Mesendoderm (in vitro differentiated cells): ENCODE results near the gene UQCC2.

Experiments
- DNase-seq: peaks from one replicate; pipeline ENCODE4 v3.0.0; 2013
- H2AK5ac ChIP-seq: 2 replicates; pipeline ENCODE4 v1.6.1; 2013; ENCODE audit warnings: low read length, inconsistent platforms
- H2BK120ac ChIP-seq: 2 replicates; pipeline ENCODE4 v1.6.1; 2013; ENCODE audit warnings: low read depth, mild to moderate bottlenecking, low read length, moderate library complexity, mixed read lengths
- H2BK15ac ChIP-seq: replicated peaks from 2 replicates; pipeline ENCODE4 v1.6.1; 2013; ENCODE audit warnings: low read depth, mild to moderate bottlenecking, moderate library complexity
- H2BK5ac ChIP-seq: 2 replicates; pipeline ENCODE4 v1.6.1; 2013; ENCODE audit warnings: low read length, inconsistent platforms
- H3K18ac ChIP-seq: 2 replicates; pipeline ENCODE4 v1.6.1; 2013; ENCODE audit warnings: mild to moderate bottlenecking, low read length, mixed read lengths
- H3K23ac ChIP-seq: one replicate; pipeline ENCODE4 v1.6.1; 2013; ENCODE audit warnings: low read length
- H3K27ac ChIP-seq: 2 replicates; pipeline ENCODE4 v1.5.1; 2013; ENCODE audit warnings: low read depth, mild to moderate bottlenecking, inconsistent platforms, low read length, moderate library complexity
- H3K27me3 ChIP-seq: 2 replicates; pipeline ENCODE4 v1.6.1; 2013; ENCODE audit warnings: low read length, control low read depth, mild to moderate bottlenecking, inconsistent platforms; ENCODE audit not compliant: insufficient read depth, poor library complexity
- H3K36me3 ChIP-seq: 2 replicates; pipeline ENCODE4 v1.6.1; 2013; ENCODE audit warnings: low read length, inconsistent platforms; ENCODE audit not compliant: control insufficient read depth, insufficient read depth
- H3K4ac ChIP-seq: one replicate; pipeline ENCODE4 v1.6.1; 2013; ENCODE audit warnings: low read depth, mild to moderate bottlenecking, low read length, moderate library complexity
- H3K4me1 ChIP-seq: 2 replicates; pipeline ENCODE4 v1.6.1; 2013; ENCODE audit warnings: low read depth, low read length, inconsistent platforms; ENCODE audit not compliant: control insufficient read depth
- H3K4me2 ChIP-seq: 2 replicates; pipeline ENCODE4 v1.6.1; 2013; ENCODE audit warnings: low read length
- H3K4me3 ChIP-seq: 2 replicates; pipeline ENCODE4 v1.5.1; 2013; ENCODE audit warnings: mild to moderate bottlenecking, low read length
- H3K56ac ChIP-seq: one replicate; pipeline ENCODE4 v1.6.1; 2013; ENCODE audit warnings: low read length
- H3K79me1 ChIP-seq: 2 replicates; pipeline ENCODE4 v1.6.1; 2013; ENCODE audit warnings: low read length, inconsistent platforms
- H3K79me2 ChIP-seq: 2 replicates; pipeline ENCODE4 v1.6.1; 2013; ENCODE audit warnings: mild to moderate bottlenecking, low read length; ENCODE audit not compliant: control insufficient read depth, insufficient read depth
- H3K9ac ChIP-seq: 2 replicates; pipeline ENCODE4 v1.6.1; 2013; ENCODE audit warnings: low read length, inconsistent platforms
- H4K5ac ChIP-seq: one replicate; pipeline ENCODE4 v1.6.1; 2013; ENCODE audit warnings: low read length
- H4K8ac ChIP-seq: one replicate; pipeline ENCODE4 v1.6.1; 2013; ENCODE audit warnings: low read depth, mild to moderate bottlenecking, control low read depth, low read length, moderate library complexity
- WGBS: extraction: QIAGEN DNeasy Blood & Tissue Kit; methylation state at CpG from one replicate; pipeline ENCODE4 v1.1.7; 2013; ENCODE audit warnings: low lambda C conversion rate, missing lambda C conversion rate; ENCODE audit not compliant: insufficient coverage; ENCODE audit errors: extremely low coverage; 5-methylcytosine and 5-hydroxymethylcytosine counted together

UQCC2 gene

GRCh38 chr6:33713786-33714185 lies 2.3 kb upstream of the UQCC2 start:
- no CpG with 5 or more reads among the region's 2 CpGs for WGBS
- Histone ChIP-seq H2AK5ac (no peak overlapping the region), H3K56ac (no peak overlapping the region), H3K18ac (no peak overlapping the region), H3K4me1 (peaks cover 6% of the 10 kb centered on the region), H2BK120ac (no peak overlapping the region), H3K27ac (no peak overlapping the region), H4K8ac (no peak overlapping the region), H3K36me3 (peaks cover 3% of the 10 kb centered on the region), H2BK5ac (no peak overlapping the region), H3K79me1 (peaks cover 13% of the 10 kb centered on the region), H2BK15ac (no peak overlapping the region), H3K79me2 (peaks cover 6% of the 10 kb centered on the region), H3K23ac (no peak overlapping the region), H3K9ac (no peak overlapping the region), H4K5ac (no peak overlapping the region), H3K4ac (no peak overlapping the region), H3K4me2 (no peak overlapping the region), H3K4me3 (no peak overlapping the region), H3K27me3 (no peaks in the 10 kb centered on the region)
- DNase-seq: no peak

GRCh38 chr6:33712914-33713313 lies 1.4 kb upstream of the UQCC2 start:
- Histone ChIP-seq H2AK5ac (no peak overlapping the region), H3K27me3 (no peaks in the 10 kb centered on the region), H3K23ac (no peak overlapping the region), H2BK5ac (no peak overlapping the region), H3K79me2 (peaks cover 6% of the 10 kb centered on the region), H3K4me3 (no peak overlapping the region), H4K8ac (no peak overlapping the region), H3K18ac (no peak overlapping the region), H3K27ac (no peak overlapping the region), H4K5ac (no peak overlapping the region), H3K79me1 (peaks cover 13% of the 10 kb centered on the region), H3K4me1 (peaks cover 6% of the 10 kb centered on the region), H2BK120ac (no peak overlapping the region), H3K56ac (no peak overlapping the region), H3K4me2 (no peak overlapping the region), H3K4ac (no peak overlapping the region), H3K36me3 (peaks cover 3% of the 10 kb centered on the region), H2BK15ac (no peak overlapping the region), H3K9ac (no peak overlapping the region)
- no CpG with 5 or more reads among the region's 3 CpGs for WGBS
- DNase-seq: no peak

- Histone ChIP-seq H3K9ac (peak overlapping the region; percentile 88), H3K18ac (peak overlapping the region; percentile 96), H3K23ac (no peak overlapping the region), H2BK15ac (no peak overlapping the region), H3K79me1 (peaks cover 13% of the 10 kb centered on the region), H4K5ac (peak overlapping the region; percentile 62), H3K36me3 (peaks cover 3% of the 10 kb centered on the region), H3K27ac (no peak overlapping the region), H3K27me3 (no peaks in the 10 kb centered on the region), H2BK5ac (no peak overlapping the region), H3K79me2 (peaks cover 6% of the 10 kb centered on the region), H3K4me2 (peak overlapping the region; percentile 64), H3K4me3 (peak overlapping the region; percentile 10), H2BK120ac (no peak overlapping the region), H3K56ac (peak overlapping the region; percentile 94), H2AK5ac (peak overlapping the region; percentile 98), H3K4me1 (peaks cover 6% of the 10 kb centered on the region), H4K8ac (peak overlapping the region; percentile 7), H3K4ac (no peak overlapping the region)
- 100% methylated on average over 3 of the region's 15 CpGs for WGBS
- peak; percentile 63 for DNase-seq
Observed at GRCh38 chr6:33710296-33711121, 991 bp downstream of the UQCC2 start.

GRCh38 chr6:33709605-33710295 lies 1.8 kb downstream of the UQCC2 start:
- Histone ChIP-seq H3K4me1 (peaks cover 6% of the 10 kb centered on the region), H4K5ac (no peak overlapping the region), H3K79me2 (peaks cover 6% of the 10 kb centered on the region), H3K18ac (no peak overlapping the region), H3K4me2 (no peak overlapping the region), H2BK15ac (no peak overlapping the region), H3K27ac (no peak overlapping the region), H3K4ac (no peak overlapping the region), H2AK5ac (no peak overlapping the region), H2BK120ac (no peak overlapping the region), H3K4me3 (no peak overlapping the region), H3K36me3 (peaks cover 3% of the 10 kb centered on the region), H3K79me1 (peaks cover 13% of the 10 kb centered on the region), H3K23ac (no peak overlapping the region), H2BK5ac (no peak overlapping the region), H3K56ac (no peak overlapping the region), H3K9ac (no peak overlapping the region), H4K8ac (no peak overlapping the region), H3K27me3 (no peaks in the 10 kb centered on the region)
- WGBS: no CpG with 5 or more reads among the region's 10 CpGs
- DNase-seq: no peak

GRCh38 chr6:33708516-33709204 lies 2.8 kb downstream of the UQCC2 start:
- no peak overlapping the region for H4K5ac ChIP-seq
- no peak overlapping the region for H3K56ac ChIP-seq
- no peaks in the 10 kb centered on the region for H3K27me3 ChIP-seq
- no peak overlapping the region for H3K4me2 ChIP-seq
- H3K9ac ChIP-seq: no peak overlapping the region
- H3K27ac ChIP-seq: no peak overlapping the region
- no peak overlapping the region for H2BK15ac ChIP-seq
- H3K4ac ChIP-seq: no peak overlapping the region
- peaks cover 3% of the 10 kb centered on the region for H3K36me3 ChIP-seq
- H2BK5ac ChIP-seq: no peak overlapping the region
- no peak overlapping the region for H2AK5ac ChIP-seq
- no peak for DNase-seq
- no peak overlapping the region for H3K23ac ChIP-seq
- no peak overlapping the region for H3K4me3 ChIP-seq
- H3K4me1 ChIP-seq: peaks cover 6% of the 10 kb centered on the region
- H3K18ac ChIP-seq: no peak overlapping the region
- H3K79me2 ChIP-seq: peaks cover 6% of the 10 kb centered on the region
- H3K79me1 ChIP-seq: peaks cover 13% of the 10 kb centered on the region
- no CpG with 5 or more reads among the region's 10 CpGs for WGBS
- no peak overlapping the region for H2BK120ac ChIP-seq
- H4K8ac ChIP-seq: no peak overlapping the region
